Vagina (tissue), 2 donors: ENCODE results near the gene DOCK7. TPM values are rescaled to one million over a fixed set of nuclear protein-coding genes. Genes with fewer than 3 reads are reported as not detected.
"Not testable (repeated sequence)": the region's sequence is repeated elsewhere in the genome, so short reads cannot be mapped to it uniquely, and the experiment has no call there.

ENCODE experiments used
- DNase-seq, 2 donors: peaks; one replicate each; pipeline ENCODE4 v3.0.0-alpha.2; 2017; ENCODE audit errors: extremely low spot score in 2 of 2
- H3K27ac ChIP-seq: fragments of 200-600 bp; sonication (generic); one replicate; pipeline ENCODE4 v1.5.1; 2019
- H3K27me3 ChIP-seq: fragments of 200-600 bp; sonication (generic); one replicate; pipeline ENCODE4 v1.5.1; 2019
- H3K36me3 ChIP-seq, 2 donors: fragments of 200-600 bp; sonication (generic); one replicate each; pipeline ENCODE4 v1.5.1; 2017 to 2019
- H3K4me1 ChIP-seq: fragments of 200-600 bp; sonication (generic); one replicate; pipeline ENCODE4 v1.5.1; 2019
- H3K4me3 ChIP-seq, 2 donors: fragments of 200-600 bp; sonication (generic); 1 replicate in 1 of 2; 2 replicates in 1 of 2; pipeline ENCODE4 v1.5.1; 2016 to 2019
- H3K9me3 ChIP-seq: fragments of 200-600 bp; sonication (generic); one replicate; pipeline ENCODE4 v1.5.1; 2019
- CTCF ChIP-seq, 3 experiments: fragments of 450-650 bp in 2 of 3; fragments of 200-600 bp in 1 of 3; sonication (generic) in 1 of 3; IDR thresholded peaks; one replicate each; pipeline ENCODE4 v1.5.1; 2017 to 2019; ENCODE audit warnings: antibody characterized with exemption in 3 of 3, mild to moderate bottlenecking in 2 of 3, moderate library complexity in 2 of 3
- POLR2A ChIP-seq, 2 donors: fragments of 450-650 bp; IDR thresholded peaks; one replicate each; pipeline ENCODE4 v1.6.1; 2017; ENCODE audit warnings: antibody characterized with exemption in 2 of 2, mild to moderate bottlenecking in 2 of 2, moderate library complexity in 2 of 2
- POLR2AphosphoS5 ChIP-seq, 2 donors: sonication (generic); formaldehyde crosslinking; IDR thresholded peaks; one replicate each; pipeline ENCODE4 v1.9.0; 2017; ENCODE audit warnings: antibody characterized with exemption in 2 of 2, mild to moderate bottlenecking in 2 of 2, low read depth in 1 of 2; ENCODE audit not compliant: insufficient read depth in 1 of 2
- intact Hi-C: fragments of 100-400 bp; cut with DNase I; formaldehyde crosslinking; loops from one replicate; pipeline ENCODE4 v1.15.1; 2023
- total RNA-seq: library from RNA; depleted of rRNA; stranded (reverse); fragments of >200 nt; gene quantifications from one replicate; pipeline ENCODE4 v1.2.3, GENCODE V29; 2016

Gene DOCK7
- total RNA-seq, 1 donor from 2014 or later, result 34.1 TPM

- intact Hi-C loops, result no loop called here
- TF ChIP-seq CTCF (IDR thresholded peaks at IDR 0.05) (no peak), POLR2AphosphoS5 (IDR thresholded peaks at IDR 0.05; ENCODE audit: insufficient read depth in 1 of 2, low read depth in 1 of 2) (no peak), POLR2A (IDR thresholded peaks at IDR 0.05) (no peak)
- no peaks in the 10 kb centered on the region for H3K9me3 ChIP-seq
Measured at GRCh38 chr1:62712336-62713243, 24.4 kb upstream of the DOCK7 start.

GRCh38 chr1:62707744-62708120 lies 19.5 kb upstream of the DOCK7 start:
- no peaks in the 10 kb centered on the region for H3K4me1 ChIP-seq
- DNase-seq, result no peak
- H3K27me3 ChIP-seq, result no peaks in the 10 kb centered on the region
- no peak overlapping the region for H3K27ac ChIP-seq
- H3K4me3 ChIP-seq, result no peak overlapping the region
- H3K36me3 ChIP-seq, result no peaks in the 10 kb centered on the region
- no peaks in the 10 kb centered on the region for H3K9me3 ChIP-seq
- intact Hi-C loops, result no loop called here
- TF ChIP-seq POLR2A (IDR thresholded peaks at IDR 0.05), result no peak
- no peak for TF ChIP-seq POLR2AphosphoS5 (IDR thresholded peaks at IDR 0.05; ENCODE audit: insufficient read depth in 1 of 2, low read depth in 1 of 2)
- TF ChIP-seq CTCF (IDR thresholded peaks at IDR 0.05), result no peak

More at GRCh38 chr1:62712336-62713243, 24.4 kb upstream of the DOCK7 start:
- no peak for DNase-seq
- Histone ChIP-seq H3K4me1 (no peaks in the 10 kb centered on the region), H3K27me3 (no peaks in the 10 kb centered on the region), H3K27ac (no peak overlapping the region), H3K4me3 (no peak overlapping the region), H3K36me3 (no peaks in the 10 kb centered on the region)

- H3K27me3 ChIP-seq, result no peaks in the 10 kb centered on the region
- no peak overlapping the region for H3K27ac ChIP-seq
Measured at GRCh38 chr1:62706985-62707743, 19.0 kb upstream of the DOCK7 start.

GRCh38 chr1:62698161-62698560 lies 10.0 kb upstream of the DOCK7 start:
- H3K27me3 ChIP-seq, DNase-seq, H3K27ac ChIP-seq, intact Hi-C loops, H3K36me3 ChIP-seq, H3K4me1 ChIP-seq, H3K4me3 ChIP-seq, H3K9me3 ChIP-seq: not testable (repeated sequence)

More at GRCh38 chr1:62706985-62707743, 19.0 kb upstream of the DOCK7 start:
- DNase-seq, result no peak
- Histone ChIP-seq H3K9me3 (no peaks in the 10 kb centered on the region), H3K4me1 (no peaks in the 10 kb centered on the region), H3K4me3 (no peak overlapping the region), H3K36me3 (no peaks in the 10 kb centered on the region)
- intact Hi-C loops, result no loop called here
- TF ChIP-seq CTCF (IDR thresholded peaks at IDR 0.05) (no peak), POLR2A (IDR thresholded peaks at IDR 0.05) (no peak), POLR2AphosphoS5 (IDR thresholded peaks at IDR 0.05; ENCODE audit: insufficient read depth in 1 of 2, low read depth in 1 of 2) (no peak)

GRCh38 chr1:62694479-62694878 lies 6.3 kb upstream of the DOCK7 start:
- H3K27me3 ChIP-seq, H3K4me3 ChIP-seq, DNase-seq, H3K36me3 ChIP-seq, H3K27ac ChIP-seq, intact Hi-C loops, H3K9me3 ChIP-seq: not testable (repeated sequence)
- peaks cover 19% of the 10 kb centered on the region for H3K4me1 ChIP-seq

- DNase-seq, result no peak
- H3K9me3 ChIP-seq, result no peaks in the 10 kb centered on the region
- intact Hi-C loops, result no loop called here
- peaks cover 26% of the 10 kb centered on the region for H3K4me1 ChIP-seq
- H3K4me3 ChIP-seq, result no peak overlapping the region
- no peaks in the 10 kb centered on the region for H3K36me3 ChIP-seq
- H3K27me3 ChIP-seq, result no peaks in the 10 kb centered on the region
- H3K27ac ChIP-seq, result no peak overlapping the region
- TF ChIP-seq POLR2A (IDR thresholded peaks at IDR 0.05), result no peak
- no peak for TF ChIP-seq CTCF (IDR thresholded peaks at IDR 0.05)
- no peak for TF ChIP-seq POLR2AphosphoS5 (IDR thresholded peaks at IDR 0.05; ENCODE audit: insufficient read depth in 1 of 2, low read depth in 1 of 2)
Measured at GRCh38 chr1:62693123-62693522, 4.9 kb upstream of the DOCK7 start.
